HL-60 (cell line): ENCODE data around the gene VSIG10L2.

Source experiments
- DNase-seq, 2 experiments: peaks; one replicate each; pipeline ENCODE4 v3.0.0-alpha.2; 2010 to 2020; ENCODE audit warnings: low read depth in 1 of 2, low spot score in 1 of 2
- H3K27ac ChIP-seq: fragments of 250-450 bp; sonication (Bioruptor Pico); replicated peaks from 2 replicates; pipeline ENCODE4 v1.5.1; 2020; ENCODE audit warnings: mild to moderate bottlenecking, moderate library complexity
- H3K27me3 ChIP-seq: fragments of 250-450 bp; sonication (Bioruptor Pico); 2 replicates; pipeline ENCODE4 v1.5.1; 2021; ENCODE audit warnings: mild to moderate bottlenecking, moderate library complexity; ENCODE audit not compliant: insufficient read depth, poor library complexity, severe bottlenecking
- H3K4me3 ChIP-seq: replicated peaks from 2 replicates; pipeline ENCODE4 v1.5.1; 2011; ENCODE audit warnings: mild to moderate bottlenecking, control low read depth, low read length; ENCODE audit not compliant: insufficient read depth
- GABPA ChIP-seq: IDR thresholded peaks from 2 replicates; pipeline ENCODE4 v1.6.1; 2012; ENCODE audit warnings: low read depth
- POLR2AphosphoS5 ChIP-seq: IDR thresholded peaks from 2 replicates; pipeline ENCODE4 v1.6.1; 2012; ENCODE audit warnings: low read depth
- SPI1 ChIP-seq: IDR thresholded peaks from 2 replicates; pipeline ENCODE4 v1.6.1; 2012; ENCODE audit warnings: low read depth, mild to moderate bottlenecking, borderline replicate concordance
- TF ChIP-seq, protein P1 (sequence below): IDR thresholded peaks from one replicate; pipeline ENCODE4 v1.5.1; 2011; ENCODE audit warnings: low read length, control low read depth, inconsistent platforms; ENCODE audit not compliant: insufficient read depth
- TF ChIP-seq, protein P2 (sequence below): IDR thresholded peaks from 2 replicates; pipeline ENCODE4 v1.6.1; 2012; ENCODE audit warnings: low read depth; ENCODE audit not compliant: insufficient replicate concordance

VSIG10L2 gene

DNA sequence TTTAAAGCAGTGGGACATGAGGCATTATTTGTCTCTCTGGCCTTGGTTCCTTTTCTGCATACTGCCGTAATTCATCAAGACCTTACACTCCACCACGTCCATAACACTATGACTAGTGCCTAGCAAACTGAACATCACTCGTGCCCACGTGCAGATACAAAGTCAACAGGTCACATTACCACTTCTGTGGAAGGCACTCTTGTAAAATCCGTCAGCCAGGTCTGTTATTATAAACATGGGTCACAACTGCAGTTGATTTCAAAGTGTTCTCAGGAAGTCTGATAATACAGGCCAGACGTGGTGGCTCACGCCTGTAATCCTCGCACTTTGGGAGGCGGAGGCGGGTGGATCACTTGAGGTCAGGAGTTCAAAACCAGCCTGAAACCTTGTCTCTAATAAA, 14.1 kb downstream of the VSIG10L2 start:
- H3K27ac ChIP-seq, result no peak overlapping the region
- no peak for DNase-seq
- TF ChIP-seq GABPA, result no peak
- TF ChIP-seq, protein P1, sequence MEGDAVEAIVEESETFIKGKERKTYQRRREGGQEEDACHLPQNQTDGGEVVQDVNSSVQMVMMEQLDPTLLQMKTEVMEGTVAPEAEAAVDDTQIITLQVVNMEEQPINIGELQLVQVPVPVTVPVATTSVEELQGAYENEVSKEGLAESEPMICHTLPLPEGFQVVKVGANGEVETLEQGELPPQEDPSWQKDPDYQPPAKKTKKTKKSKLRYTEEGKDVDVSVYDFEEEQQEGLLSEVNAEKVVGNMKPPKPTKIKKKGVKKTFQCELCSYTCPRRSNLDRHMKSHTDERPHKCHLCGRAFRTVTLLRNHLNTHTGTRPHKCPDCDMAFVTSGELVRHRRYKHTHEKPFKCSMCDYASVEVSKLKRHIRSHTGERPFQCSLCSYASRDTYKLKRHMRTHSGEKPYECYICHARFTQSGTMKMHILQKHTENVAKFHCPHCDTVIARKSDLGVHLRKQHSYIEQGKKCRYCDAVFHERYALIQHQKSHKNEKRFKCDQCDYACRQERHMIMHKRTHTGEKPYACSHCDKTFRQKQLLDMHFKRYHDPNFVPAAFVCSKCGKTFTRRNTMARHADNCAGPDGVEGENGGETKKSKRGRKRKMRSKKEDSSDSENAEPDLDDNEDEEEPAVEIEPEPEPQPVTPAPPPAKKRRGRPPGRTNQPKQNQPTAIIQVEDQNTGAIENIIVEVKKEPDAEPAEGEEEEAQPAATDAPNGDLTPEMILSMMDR, result no peak
- no peak for TF ChIP-seq SPI1
- TF ChIP-seq POLR2AphosphoS5, result no peak
- TF ChIP-seq, protein P2, sequence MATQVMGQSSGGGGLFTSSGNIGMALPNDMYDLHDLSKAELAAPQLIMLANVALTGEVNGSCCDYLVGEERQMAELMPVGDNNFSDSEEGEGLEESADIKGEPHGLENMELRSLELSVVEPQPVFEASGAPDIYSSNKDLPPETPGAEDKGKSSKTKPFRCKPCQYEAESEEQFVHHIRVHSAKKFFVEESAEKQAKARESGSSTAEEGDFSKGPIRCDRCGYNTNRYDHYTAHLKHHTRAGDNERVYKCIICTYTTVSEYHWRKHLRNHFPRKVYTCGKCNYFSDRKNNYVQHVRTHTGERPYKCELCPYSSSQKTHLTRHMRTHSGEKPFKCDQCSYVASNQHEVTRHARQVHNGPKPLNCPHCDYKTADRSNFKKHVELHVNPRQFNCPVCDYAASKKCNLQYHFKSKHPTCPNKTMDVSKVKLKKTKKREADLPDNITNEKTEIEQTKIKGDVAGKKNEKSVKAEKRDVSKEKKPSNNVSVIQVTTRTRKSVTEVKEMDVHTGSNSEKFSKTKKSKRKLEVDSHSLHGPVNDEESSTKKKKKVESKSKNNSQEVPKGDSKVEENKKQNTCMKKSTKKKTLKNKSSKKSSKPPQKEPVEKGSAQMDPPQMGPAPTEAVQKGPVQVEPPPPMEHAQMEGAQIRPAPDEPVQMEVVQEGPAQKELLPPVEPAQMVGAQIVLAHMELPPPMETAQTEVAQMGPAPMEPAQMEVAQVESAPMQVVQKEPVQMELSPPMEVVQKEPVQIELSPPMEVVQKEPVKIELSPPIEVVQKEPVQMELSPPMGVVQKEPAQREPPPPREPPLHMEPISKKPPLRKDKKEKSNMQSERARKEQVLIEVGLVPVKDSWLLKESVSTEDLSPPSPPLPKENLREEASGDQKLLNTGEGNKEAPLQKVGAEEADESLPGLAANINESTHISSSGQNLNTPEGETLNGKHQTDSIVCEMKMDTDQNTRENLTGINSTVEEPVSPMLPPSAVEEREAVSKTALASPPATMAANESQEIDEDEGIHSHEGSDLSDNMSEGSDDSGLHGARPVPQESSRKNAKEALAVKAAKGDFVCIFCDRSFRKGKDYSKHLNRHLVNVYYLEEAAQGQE, result no peak

DNA sequence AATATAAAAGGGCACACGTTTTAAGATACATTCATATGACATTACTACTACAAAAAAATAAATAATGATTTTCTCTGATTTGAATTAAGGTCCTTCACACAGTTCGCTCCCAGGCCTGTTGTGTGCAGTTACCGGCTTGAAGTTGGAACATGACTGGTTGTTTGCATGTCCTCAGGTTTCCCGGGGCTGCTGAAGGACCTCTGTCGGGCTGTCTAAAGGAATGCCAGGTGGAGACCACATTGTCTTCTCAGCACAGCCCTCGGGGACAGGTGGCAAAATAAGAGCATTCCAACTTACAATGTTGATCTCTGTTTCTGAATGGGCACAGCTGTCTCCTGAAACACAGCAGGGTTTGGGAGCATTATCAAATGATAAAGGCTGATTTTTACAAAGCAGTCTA, 14.9 kb downstream of the VSIG10L2 start:
- TF ChIP-seq GABPA (no peak), POLR2AphosphoS5 (no peak), SPI1 (no peak)
- TF ChIP-seq, protein P2, result no peak
- TF ChIP-seq, protein P1, result no peak
- DNase-seq, result no peak
- Histone ChIP-seq H3K4me3 (no peak overlapping the region), H3K27ac (no peak overlapping the region), H3K27me3 (no peaks in the 10 kb centered on the region)

More for the DNA sequence above, 14.1 kb downstream of the VSIG10L2 start:
- H3K27me3 ChIP-seq, result no peaks in the 10 kb centered on the region
- H3K4me3 ChIP-seq, result no peak overlapping the region

DNA sequence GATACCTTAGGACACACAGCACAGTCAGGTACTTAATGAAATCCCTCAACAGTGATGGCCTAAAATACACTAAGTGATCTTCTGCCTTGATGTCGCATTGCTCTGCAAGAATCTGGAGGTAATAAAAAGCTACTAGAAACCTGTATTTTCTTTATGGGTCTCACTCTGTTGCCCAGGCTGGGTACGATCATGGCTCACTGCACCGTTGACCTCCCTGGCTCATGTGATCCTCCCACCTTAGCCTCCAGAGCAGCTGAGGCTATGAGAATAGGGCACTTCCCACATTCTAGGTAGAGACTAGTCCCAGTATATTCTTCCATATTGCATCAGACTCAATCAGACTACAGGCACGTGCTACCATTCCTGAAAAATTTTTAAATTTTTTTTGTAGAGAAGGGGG, 21.7 kb downstream of the VSIG10L2 start:
- H3K27me3 ChIP-seq, result no peaks in the 10 kb centered on the region
- no peak for DNase-seq
- H3K4me3 ChIP-seq, result no peak overlapping the region
- TF ChIP-seq POLR2AphosphoS5 (no peak), SPI1 (no peak), GABPA (no peak)
- TF ChIP-seq, protein P2, result no peak
- TF ChIP-seq, protein P1, result no peak
- no peak overlapping the region for H3K27ac ChIP-seq
